HepG2 (cell line): Measurements from ENCODE around the gene CTNNA3. TPM values are rescaled to one million over a fixed set of nuclear protein-coding genes. Genes with fewer than 3 reads are reported as not detected.

Experiments used
- ATAC-seq: fragments of 200-7000 bp; cut with Tn5 transposase; 3 replicates; pipeline ENCODE4 v1.9.1; 2020; ENCODE audit warnings: mild to moderate bottlenecking, moderate library complexity
- BruUV-seq: library from RNA; stranded (reverse); fragments of 400-500 nt; replicated peaks from 2 replicates; lab custom pipeline; 2021; lab: Mats Ljungman, UMichigan
- CTCF ChIA-PET: fragments of 300-600 bp; formaldehyde crosslinking; extraction: SDS; loops from one replicate; lab custom pipeline; 2021; ENCODE audit warnings: low total read pairs, inconsistent platforms, low intra/inter-chr PET ratio; lab: Yijun Ruan, JAX
- POLR2A ChIA-PET: fragments of 350-600 bp; sonication (Branson Sonifier 250); formaldehyde crosslinking; loops from one replicate; lab custom pipeline; 2020; ENCODE audit warnings: antibody characterized with exemption, inconsistent platforms; lab: Yijun Ruan, JAX
- DNase-seq: peaks from one replicate; pipeline ENCODE4 v3.0.0-alpha.2; 2015; ENCODE audit warnings: low spot score
- FAIRE-seq: peaks from 3 replicates; lab custom pipeline; 2011; peaks lifted over from hg19 to GRCh38; lab: Jason Lieb, UNC
- H2AFZ ChIP-seq: one replicate; pipeline ENCODE4 v1.6.1; 2011; ENCODE audit warnings: low read length, inconsistent platforms
- H3K27ac ChIP-seq: fragments of 300-600 bp; 3 replicates; pipeline ENCODE4 v1.8.0; 2011; ENCODE audit warnings: mixed run types, mild to moderate bottlenecking, mixed read lengths, low read length, inconsistent platforms; ENCODE audit not compliant: insufficient read depth; ENCODE audit errors: extremely low read length
- H3K27me3 ChIP-seq, 2 experiments: fragments of 200-600 bp in 1 of 2; 2 replicates in 1 of 2; 3 replicates in 1 of 2; pipeline versions ENCODE4 v1.6.0 to v1.8.0; 2011; ENCODE audit warnings: low read length in 2 of 2, mild to moderate bottlenecking in 2 of 2, moderate library complexity in 2 of 2, inconsistent platforms in 1 of 2; ENCODE audit not compliant: insufficient read depth in 2 of 2, control insufficient read depth in 1 of 2
- H3K36me3 ChIP-seq, 2 experiments: fragments of 200-600 bp in 1 of 2; replicated peaks in 1 of 2; 2 replicates in 1 of 2; 3 replicates in 1 of 2; pipeline versions ENCODE4 v1.5.1 to v1.8.0; 2011; ENCODE audit warnings: low read length in 2 of 2, inconsistent platforms in 1 of 2; ENCODE audit not compliant: insufficient read depth in 2 of 2, control insufficient read depth in 1 of 2
- H3K4me1 ChIP-seq: 2 replicates; pipeline ENCODE4 v1.5.1; 2012; ENCODE audit warnings: low read length, inconsistent platforms; ENCODE audit not compliant: insufficient read depth
- H3K4me2 ChIP-seq: 2 replicates; pipeline ENCODE4 v1.6.0; 2011; ENCODE audit warnings: low read depth, low read length, inconsistent platforms
- H3K4me3 ChIP-seq, 3 experiments: fragments of 200-600 bp in 1 of 3; sonication (generic), shearing (Covaris generic) in 1 of 3; replicated peaks in 1 of 3; 2 replicates each; pipeline ENCODE4 v1.5.1; 2011 to 2016; ENCODE audit warnings: low read length in 3 of 3, inconsistent platforms in 2 of 3, low read depth in 2 of 3, mild to moderate bottlenecking in 2 of 3, control low read depth in 1 of 3, mixed read lengths in 1 of 3; ENCODE audit not compliant: insufficient read depth in 1 of 3
- H3K79me2 ChIP-seq: one replicate; pipeline ENCODE4 v1.6.1; 2011; ENCODE audit warnings: low read length, inconsistent platforms; ENCODE audit not compliant: insufficient read depth
- H3K9ac ChIP-seq: 2 replicates; pipeline ENCODE4 v1.6.0; 2011; ENCODE audit warnings: mild to moderate bottlenecking, low read depth, low read length, inconsistent platforms; ENCODE audit not compliant: insufficient read depth
- H3K9me3 ChIP-seq: 2 replicates; pipeline ENCODE4 v1.5.1; 2012; ENCODE audit warnings: mild to moderate bottlenecking, low read length
- H4K20me1 ChIP-seq: 2 replicates; pipeline ENCODE4 v1.6.0; 2011; ENCODE audit warnings: inconsistent platforms, mild to moderate bottlenecking, low read length, moderate library complexity; ENCODE audit not compliant: insufficient read depth
- ATF7 ChIP-seq, 2 experiments: fragments of 450-650 bp in 1 of 2; sonication (generic) in 1 of 2; formaldehyde crosslinking in 1 of 2; IDR thresholded peaks; 2 replicates each; pipeline versions ENCODE4 v1.4.0 to v1.6.1; 2016 to 2020; ENCODE audit warnings: antibody characterized with exemption in 1 of 2, mild to moderate bottlenecking in 1 of 2, missing genetic modification reagents in 1 of 2
- CHD4 ChIP-seq: fragments of 200-600 bp; sonication (generic); IDR thresholded peaks from 2 replicates; pipeline ENCODE4 v1.7.0; 2017; ENCODE audit warnings: mild to moderate bottlenecking, low read length, borderline replicate concordance
- CTCF ChIP-seq: sonication (generic); formaldehyde crosslinking; IDR thresholded peaks from 2 replicates; pipeline ENCODE4 v1.5.0; 2020; ENCODE audit warnings: mild to moderate bottlenecking, missing genetic modification reagents, moderate library complexity
- HHEX ChIP-seq: IDR thresholded peaks from 2 replicates; pipeline ENCODE4 v1.6.1; 2016; ENCODE audit warnings: control low read depth
- MED13 ChIP-seq: sonication (generic); formaldehyde crosslinking; IDR thresholded peaks from 2 replicates; pipeline ENCODE4 v1.5.0; 2020; ENCODE audit warnings: missing genetic modification reagents
- MTF2 ChIP-seq: sonication (generic); formaldehyde crosslinking; IDR thresholded peaks from 2 replicates; pipeline ENCODE4 v1.5.0; 2020; ENCODE audit warnings: missing genetic modification reagents, borderline replicate concordance
- NR0B2 ChIP-seq: sonication (generic); formaldehyde crosslinking; IDR thresholded peaks from 2 replicates; pipeline ENCODE4 v1.4.0; 2020; ENCODE audit warnings: mild to moderate bottlenecking, missing genetic modification reagents
- PATZ1 ChIP-seq: sonication (generic); formaldehyde crosslinking; IDR thresholded peaks from 2 replicates; pipeline ENCODE4 v1.4.0; 2020; ENCODE audit warnings: missing genetic modification reagents
- RFXANK ChIP-seq: IDR thresholded peaks from 2 replicates; pipeline ENCODE4 v1.6.1; 2016
- TBP ChIP-seq: sonication (generic); formaldehyde crosslinking; IDR thresholded peaks from 2 replicates; pipeline ENCODE4 v1.5.0; 2020; ENCODE audit warnings: missing genetic modification reagents
- TIGD3 ChIP-seq: sonication (generic); formaldehyde crosslinking; IDR thresholded peaks from 2 replicates; pipeline ENCODE4 v1.5.1; 2020; ENCODE audit warnings: mild to moderate bottlenecking, missing genetic modification reagents, borderline replicate concordance
- ZMYM3 ChIP-seq: sonication (generic); formaldehyde crosslinking; IDR thresholded peaks from 2 replicates; pipeline ENCODE4 v1.5.1; 2020; ENCODE audit warnings: mild to moderate bottlenecking, missing genetic modification reagents
- ZNF773 ChIP-seq: sonication (generic); formaldehyde crosslinking; IDR thresholded peaks from 2 replicates; pipeline ENCODE4 v1.4.0; 2020; ENCODE audit warnings: missing genetic modification reagents, borderline replicate concordance
- WGBS: methylation state at CpG from one replicate; pipeline ENCODE4 v1.1.6; 2017; ENCODE audit warnings: low lambda C conversion rate; 5-methylcytosine and 5-hydroxymethylcytosine counted together
- in situ Hi-C: cut with HindIII; loops from 2 replicates; pipeline ENCODE4 v1.10.0; 2017; ENCODE audit warnings: low pct_unique_long_range_greater_than_20kb; ENCODE audit not compliant: extremely low pct_ligation_motif_present
- intact Hi-C: fragments of 100-400 bp; cut with micrococcal nuclease; formaldehyde crosslinking; loops from one replicate; pipeline ENCODE4 v1.10.0; 2022; ENCODE audit not compliant: unreplicated experiment
- polyA plus RNA-seq, 8 experiments: library from polyadenylated mRNA; depleted of rRNA in 3 of 8; stranded (reverse) in 7 of 8; unstranded in 1 of 8; fragments of >200 nt; fragmentation: Illumina TruSeq in 4 of 8; extraction: Trizol in 4 of 8; gene quantifications; 2 replicates each; pipeline versions ENCODE4 v1.2.1 to v1.2.3, GENCODE V29; 2011 to 2016; ENCODE audit warnings: low read depth in 4 of 8, missing spikeins in 1 of 8, mixed read lengths in 1 of 8; ENCODE audit not compliant: insufficient read depth in 1 of 8
- total RNA-seq, 5 experiments: library from RNA; depleted of rRNA; stranded (reverse); fragments of >200 nt; fragmentation: Illumina TruSeq; extraction: Trizol; gene quantifications; 2 replicates each; pipeline ENCODE4 v1.2.3, GENCODE V29; 2016; ENCODE audit warnings: low read depth in 1 of 5
- TF ChIP-seq, protein P1 (sequence below): sonication (generic); formaldehyde crosslinking; IDR thresholded peaks from 2 replicates; pipeline ENCODE4 v1.8.0; 2022; ENCODE audit warnings: missing genetic modification reagents, mild to moderate bottlenecking, moderate library complexity, borderline replicate concordance
- TF ChIP-seq, protein P2 (sequence below): sonication (generic); formaldehyde crosslinking; IDR thresholded peaks from 2 replicates; pipeline ENCODE4 v1.5.1; 2020; ENCODE audit warnings: missing genetic modification reagents, mild to moderate bottlenecking, borderline replicate concordance

CTNNA3 gene
- total and polyA plus RNA-seq, 2 of the 13 experiments (the other 11 are each of a cell fraction or from before 2014, with no cell fraction given): not detected

DNA sequence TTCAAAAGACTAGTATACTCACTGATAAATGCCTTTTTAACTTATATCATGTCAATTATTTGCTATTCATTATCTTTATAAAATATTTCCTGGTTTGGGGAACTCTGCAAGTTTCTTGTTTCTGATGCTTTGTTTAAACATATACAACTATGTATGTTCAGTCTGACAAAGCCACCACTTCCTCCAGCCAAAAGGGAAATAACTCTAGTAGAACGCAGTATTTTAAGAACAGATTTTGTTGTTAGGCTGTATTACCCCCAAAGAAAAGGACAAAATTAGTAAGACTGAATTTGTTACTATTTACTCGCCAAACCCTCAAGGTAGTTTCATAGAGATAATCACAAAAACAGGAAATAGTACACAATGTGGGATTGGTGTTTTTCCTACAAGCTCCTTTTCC lies 691.3 kb downstream of the CTNNA3 start:
- no peaks in the 10 kb centered on the region for H3K9me3 ChIP-seq
- FAIRE-seq: no peak
- H3K36me3 ChIP-seq: no peaks in the 10 kb centered on the region
- in situ Hi-C loops: no loop called here
- ChIA-PET CTCF (no interaction called here), POLR2A (no interaction called here)
- intact Hi-C loops: no loop called here
- H4K20me1 ChIP-seq: no peaks in the 10 kb centered on the region
- ATAC-seq: no peak
- no peaks in the 10 kb centered on the region for H3K27me3 ChIP-seq
- no peaks in the 10 kb centered on the region for H3K4me1 ChIP-seq
- no peak overlapping the region for H3K4me2 ChIP-seq
- no TSS peak for BruUV-seq
- no peak overlapping the region for H3K9ac ChIP-seq
- no peak overlapping the region for H3K4me3 ChIP-seq
- WGBS: 2% methylated on average over 2 of the region's 2 CpGs
- no peak overlapping the region for H3K27ac ChIP-seq
- DNase-seq: no peak
- no peak overlapping the region for H2AFZ ChIP-seq
- H3K79me2 ChIP-seq: no peaks in the 10 kb centered on the region
- TF ChIP-seq NR0B2 (CRISPR knock-in tag) (no peak), PATZ1 (CRISPR knock-in tag) (no peak), TBP (CRISPR knock-in tag) (no peak), ZMYM3 (no peak), HHEX (CRISPR knock-in tag) (no peak), MTF2 (CRISPR knock-in tag) (no peak), ZNF773 (CRISPR knock-in tag) (no peak), RFXANK (CRISPR knock-in tag) (no peak), ATF7 (IDR thresholded peaks at IDR 0.05) (no peak), ATF7 (CRISPR knock-in tag; IDR thresholded peaks at IDR 0.05) (no peak), MED13 (CRISPR knock-in tag) (no peak), CHD4 (no peak), CTCF (CRISPR knock-in tag) (no peak), TIGD3 (CRISPR knock-in tag) (no peak)
- TF ChIP-seq, protein P1, sequence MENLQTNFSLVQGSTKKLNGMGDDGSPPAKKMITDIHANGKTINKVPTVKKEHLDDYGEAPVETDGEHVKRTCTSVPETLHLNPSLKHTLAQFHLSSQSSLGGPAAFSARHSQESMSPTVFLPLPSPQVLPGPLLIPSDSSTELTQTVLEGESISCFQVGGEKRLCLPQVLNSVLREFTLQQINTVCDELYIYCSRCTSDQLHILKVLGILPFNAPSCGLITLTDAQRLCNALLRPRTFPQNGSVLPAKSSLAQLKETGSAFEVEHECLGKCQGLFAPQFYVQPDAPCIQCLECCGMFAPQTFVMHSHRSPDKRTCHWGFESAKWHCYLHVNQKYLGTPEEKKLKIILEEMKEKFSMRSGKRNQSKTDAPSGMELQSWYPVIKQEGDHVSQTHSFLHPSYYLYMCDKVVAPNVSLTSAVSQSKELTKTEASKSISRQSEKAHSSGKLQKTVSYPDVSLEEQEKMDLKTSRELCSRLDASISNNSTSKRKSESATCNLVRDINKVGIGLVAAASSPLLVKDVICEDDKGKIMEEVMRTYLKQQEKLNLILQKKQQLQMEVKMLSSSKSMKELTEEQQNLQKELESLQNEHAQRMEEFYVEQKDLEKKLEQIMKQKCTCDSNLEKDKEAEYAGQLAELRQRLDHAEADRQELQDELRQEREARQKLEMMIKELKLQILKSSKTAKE: no peak
- TF ChIP-seq, protein P2, sequence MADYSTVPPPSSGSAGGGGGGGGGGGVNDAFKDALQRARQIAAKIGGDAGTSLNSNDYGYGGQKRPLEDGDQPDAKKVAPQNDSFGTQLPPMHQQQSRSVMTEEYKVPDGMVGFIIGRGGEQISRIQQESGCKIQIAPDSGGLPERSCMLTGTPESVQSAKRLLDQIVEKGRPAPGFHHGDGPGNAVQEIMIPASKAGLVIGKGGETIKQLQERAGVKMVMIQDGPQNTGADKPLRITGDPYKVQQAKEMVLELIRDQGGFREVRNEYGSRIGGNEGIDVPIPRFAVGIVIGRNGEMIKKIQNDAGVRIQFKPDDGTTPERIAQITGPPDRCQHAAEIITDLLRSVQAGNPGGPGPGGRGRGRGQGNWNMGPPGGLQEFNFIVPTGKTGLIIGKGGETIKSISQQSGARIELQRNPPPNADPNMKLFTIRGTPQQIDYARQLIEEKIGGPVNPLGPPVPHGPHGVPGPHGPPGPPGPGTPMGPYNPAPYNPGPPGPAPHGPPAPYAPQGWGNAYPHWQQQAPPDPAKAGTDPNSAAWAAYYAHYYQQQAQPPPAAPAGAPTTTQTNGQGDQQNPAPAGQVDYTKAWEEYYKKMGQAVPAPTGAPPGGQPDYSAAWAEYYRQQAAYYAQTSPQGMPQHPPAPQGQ (CRISPR knock-in tag): no peak
